Stomach smooth muscle (tissue), 2 donors: Measurements from ENCODE around the gene SNF8.

Experiments used
- H3K27ac ChIP-seq: one replicate; pipeline ENCODE4 v1.7.0; 2013; ENCODE audit warnings: mild to moderate bottlenecking, low read length, inconsistent platforms
- H3K27me3 ChIP-seq, 2 donors: one replicate each; pipeline ENCODE4 v1.7.0; 2013; ENCODE audit warnings: low read length in 2 of 2; ENCODE audit not compliant: insufficient read depth in 2 of 2, control insufficient read depth in 1 of 2
- H3K36me3 ChIP-seq, 2 donors: one replicate each; pipeline ENCODE4 v1.7.0; 2013; ENCODE audit warnings: low read length in 2 of 2; ENCODE audit not compliant: control insufficient read depth in 2 of 2, insufficient read depth in 2 of 2
- H3K4me1 ChIP-seq: one replicate; pipeline ENCODE4 v1.7.0; 2013; ENCODE audit warnings: low read length; ENCODE audit not compliant: control insufficient read depth, insufficient read depth
- H3K4me3 ChIP-seq, 2 donors: one replicate each; pipeline ENCODE4 v1.7.0; 2013; ENCODE audit warnings: low read length in 2 of 2
- H3K9ac ChIP-seq, 2 donors: one replicate each; pipeline ENCODE4 v1.7.0; 2013; ENCODE audit warnings: low read length in 2 of 2, mild to moderate bottlenecking in 1 of 2
- H3K9me3 ChIP-seq, 2 donors: one replicate each; pipeline ENCODE4 v1.7.0; 2013; ENCODE audit warnings: low read length in 2 of 2; ENCODE audit not compliant: control insufficient read depth in 2 of 2
- donor health status: healthy.
- donor health status: Pancreatic carcinoma.

The SNF8 gene

DNA sequence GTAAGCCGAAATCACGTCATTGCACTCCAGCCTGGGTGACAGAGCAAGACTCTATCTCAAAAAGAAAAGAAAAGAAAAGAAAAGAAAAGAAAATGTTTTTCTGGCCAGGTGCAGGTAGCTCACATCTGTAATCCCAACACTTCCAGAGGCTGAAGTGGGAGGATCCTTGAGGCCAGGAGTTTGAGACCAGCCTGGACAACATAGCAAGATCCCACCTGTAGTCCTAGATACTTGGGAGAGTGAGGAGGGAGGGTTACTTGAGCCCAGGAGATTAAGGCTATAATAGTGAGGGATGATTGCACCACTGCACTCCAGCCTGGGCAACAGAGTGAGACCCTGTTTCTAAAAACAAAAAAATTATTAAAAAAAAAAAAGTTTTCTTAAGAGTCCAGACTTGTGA is 54.6 kb downstream of the SNF8 start:
- Histone ChIP-seq H3K4me1 (peaks cover 12% of the 10 kb centered on the region), H3K4me3 (no peak overlapping the region), H3K27me3 (no peaks in the 10 kb centered on the region), H3K9me3 (no peaks in the 10 kb centered on the region), H3K9ac (no peak overlapping the region), H3K36me3 (peaks cover 4 to 7% of the 10 kb centered on the region in 2 donors), H3K27ac (no peak overlapping the region)

DNA sequence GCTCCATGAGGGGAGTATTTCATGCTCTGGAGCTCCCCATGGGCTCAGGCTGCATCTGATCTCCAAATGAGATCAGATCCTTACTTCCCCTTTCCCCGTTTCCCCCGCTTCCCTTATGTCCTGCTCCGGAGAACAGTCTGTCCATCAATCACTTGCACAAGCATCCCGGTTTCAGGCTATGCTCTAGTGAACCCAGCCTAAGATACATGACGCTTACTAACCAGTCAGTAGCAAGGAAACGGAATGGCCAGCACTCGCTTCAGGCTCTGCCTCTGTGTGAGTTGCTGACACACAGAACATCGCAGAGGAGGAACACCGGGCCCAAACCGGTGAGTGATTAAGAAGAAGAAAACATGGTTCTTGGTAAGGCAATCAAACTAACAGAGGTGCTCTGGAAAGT is 61.5 kb downstream of the SNF8 start:
- Histone ChIP-seq H3K4me3 (no peak overlapping the region), H3K9me3 (no peaks in the 10 kb centered on the region), H3K9ac (no peak overlapping the region), H3K36me3 (no peaks in the 10 kb centered on the region), H3K27ac (no peak overlapping the region), H3K4me1 (peaks cover 2% of the 10 kb centered on the region), H3K27me3 (peaks cover 6 to 9% of the 10 kb centered on the region in 2 donors)

DNA sequence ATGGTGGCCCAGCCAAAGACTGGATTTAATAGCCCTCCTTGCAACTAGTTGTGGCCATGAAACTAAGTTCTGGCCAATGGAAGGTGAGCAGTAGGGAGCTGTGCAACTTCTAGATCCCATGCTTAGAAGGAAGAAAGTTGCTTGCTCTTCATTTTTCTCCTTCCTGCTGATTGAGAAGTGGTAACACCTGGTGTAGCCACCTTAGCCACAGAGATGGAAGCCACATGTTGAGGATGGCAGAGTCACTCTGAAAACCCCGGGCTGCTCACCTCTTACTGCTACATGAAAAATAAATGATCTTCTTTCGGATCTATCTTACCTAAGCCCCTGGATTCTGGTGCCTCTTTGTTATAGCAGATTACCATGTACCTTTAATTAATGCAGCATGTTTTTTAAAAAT is 62.4 kb downstream of the SNF8 start:
- Histone ChIP-seq H3K4me1 (peaks cover 2% of the 10 kb centered on the region), H3K4me3 (no peak overlapping the region), H3K36me3 (no peaks in the 10 kb centered on the region), H3K27me3 (peaks cover 6 to 11% of the 10 kb centered on the region in 2 donors), H3K9ac (no peak overlapping the region), H3K9me3 (no peaks in the 10 kb centered on the region), H3K27ac (no peak overlapping the region)
